GM19395 (cell line): ENCODE results near the gene TMEM37.
A peak's percentile ranks its signal among the peaks of the same experiment; 100 is the strongest.
"Not testable (repeated sequence)": the region's sequence is repeated elsewhere in the genome, so short reads cannot be mapped to it uniquely, and the experiment has no call there.

ENCODE experiments used
- ATAC-seq: cut with Tn5 transposase; IDR thresholded peaks from one replicate; pipeline ENCODE4 v1.9.1; 2021; ENCODE audit warnings: mild to moderate bottlenecking, moderate library complexity; ENCODE audit not compliant: unreplicated experiment

Gene TMEM37, protein sequence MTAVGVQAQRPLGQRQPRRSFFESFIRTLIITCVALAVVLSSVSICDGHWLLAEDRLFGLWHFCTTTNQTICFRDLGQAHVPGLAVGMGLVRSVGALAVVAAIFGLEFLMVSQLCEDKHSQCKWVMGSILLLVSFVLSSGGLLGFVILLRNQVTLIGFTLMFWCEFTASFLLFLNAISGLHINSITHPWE

DNA sequence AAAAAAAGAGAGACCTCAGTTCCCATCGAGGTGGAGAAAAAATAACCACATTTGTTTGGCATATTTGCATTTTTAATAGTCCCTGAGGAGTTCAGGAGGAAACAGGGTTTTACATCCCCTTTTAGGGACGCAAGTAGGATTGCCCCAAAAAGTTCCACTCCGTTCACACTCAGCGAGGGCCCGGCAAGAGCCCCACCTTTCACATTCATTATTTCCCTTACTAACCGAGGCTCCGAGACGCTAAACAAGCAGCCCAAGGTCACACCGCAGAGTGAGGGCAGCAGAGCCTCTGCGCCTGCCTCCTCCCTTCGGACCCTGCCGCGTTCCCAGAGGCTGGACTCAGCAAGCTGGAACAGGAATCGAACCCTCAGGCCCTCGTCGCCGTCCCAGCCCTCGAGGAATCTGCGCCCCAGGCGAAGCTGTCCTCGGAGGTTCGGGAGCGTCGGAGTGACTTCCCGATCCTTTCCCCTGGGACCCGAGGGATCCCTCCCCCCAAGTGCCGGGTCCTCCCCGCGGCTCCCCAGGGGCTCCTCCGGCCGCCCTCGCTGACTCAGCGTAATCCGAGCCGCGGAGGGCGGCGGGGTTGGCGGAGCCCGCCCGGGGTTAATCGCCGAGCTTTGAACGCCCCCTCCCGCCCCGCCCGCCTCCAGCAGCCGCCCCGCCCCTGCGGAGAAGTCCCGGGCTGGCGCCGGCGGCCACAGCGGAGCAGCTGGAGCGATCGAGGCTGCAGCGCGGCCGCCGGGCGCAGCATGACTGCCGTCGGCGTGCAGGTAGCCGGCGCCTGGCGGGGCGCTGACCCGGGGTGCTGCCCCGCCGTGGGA, at the start of gene TMEM37:
Gene TMEM37 (plus strand): TSS at position 700 of the 821 bp plus-strand sequence. CDS start 50 bp downstream, at position 750.
- peak; percentile 69 for ATAC-seq

DNA sequence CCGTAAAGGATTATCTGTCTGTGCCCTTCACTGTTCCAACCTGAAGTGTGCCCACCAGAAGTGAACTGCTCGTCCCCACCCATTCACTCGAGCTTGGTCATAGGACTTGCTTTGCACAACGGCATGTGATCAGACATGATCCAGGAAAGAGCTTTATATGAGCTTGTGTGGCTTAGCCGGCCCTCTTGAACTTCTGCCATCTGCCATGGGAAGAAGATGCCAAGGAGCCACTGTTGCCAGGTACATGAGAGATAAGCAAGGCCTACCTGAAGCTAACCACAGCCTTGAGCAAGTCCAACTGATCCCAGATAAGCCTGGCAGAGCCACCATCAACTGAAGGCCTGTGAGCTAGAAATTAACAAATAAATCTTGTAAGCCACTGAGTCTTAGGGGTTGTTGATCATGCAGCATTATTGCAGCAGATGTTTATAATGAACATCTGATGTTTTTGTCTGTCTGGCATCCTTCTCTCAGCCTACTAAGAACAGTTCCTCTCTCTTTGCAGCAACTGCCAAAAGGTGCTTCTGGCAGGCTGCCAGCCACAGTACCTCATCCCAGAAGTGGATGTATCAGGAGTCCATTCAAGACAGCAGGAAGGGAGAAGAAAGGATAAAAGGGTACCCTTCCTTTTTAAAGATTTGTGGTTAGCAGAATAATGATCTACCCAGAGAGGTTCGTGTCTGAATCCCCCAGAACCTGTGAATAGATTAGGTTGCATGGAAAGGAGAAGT, 48.1 kb upstream of the TMEM37 start:
- ATAC-seq = no peak

DNA sequence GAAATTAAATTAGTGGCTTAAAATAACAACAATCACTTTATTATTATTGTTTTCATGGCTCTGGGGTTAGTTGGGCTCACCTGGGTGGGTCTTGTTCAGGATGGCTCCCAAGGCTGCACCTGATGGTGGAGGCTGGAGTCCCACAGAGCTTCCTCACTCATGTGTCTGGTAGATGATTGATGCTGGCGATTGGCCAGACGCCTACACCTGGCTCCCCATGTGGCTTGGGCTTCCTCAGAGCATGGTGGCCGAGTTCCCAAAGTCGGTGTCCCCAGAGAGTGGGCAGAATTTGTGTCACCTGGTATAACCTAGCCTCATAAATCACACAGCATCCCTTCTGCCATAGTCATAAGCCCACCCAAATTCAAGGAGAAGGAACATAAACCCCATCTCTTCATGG, 46.7 kb upstream of the TMEM37 start:
- ATAC-seq = no peak

DNA sequence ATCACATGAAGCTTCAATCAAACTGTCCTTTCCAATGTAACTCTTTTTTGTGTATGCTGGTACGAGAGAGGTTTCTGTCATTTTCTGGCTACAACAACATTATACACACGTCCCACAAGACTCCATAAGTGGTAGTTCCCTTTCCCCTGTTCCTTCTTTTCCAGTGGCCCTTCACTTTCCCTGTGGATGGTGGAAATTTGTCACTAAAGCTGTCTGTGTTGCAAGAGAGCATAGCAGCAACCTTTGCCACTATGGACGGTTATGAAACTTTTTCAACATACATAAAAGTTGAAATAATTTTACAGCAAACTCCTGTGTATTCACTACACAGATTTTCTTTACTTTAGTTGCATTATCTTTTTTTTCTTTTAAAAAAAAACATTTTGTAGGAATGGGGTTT, 46.2 kb upstream of the TMEM37 start:
- ATAC-seq = no peak

DNA sequence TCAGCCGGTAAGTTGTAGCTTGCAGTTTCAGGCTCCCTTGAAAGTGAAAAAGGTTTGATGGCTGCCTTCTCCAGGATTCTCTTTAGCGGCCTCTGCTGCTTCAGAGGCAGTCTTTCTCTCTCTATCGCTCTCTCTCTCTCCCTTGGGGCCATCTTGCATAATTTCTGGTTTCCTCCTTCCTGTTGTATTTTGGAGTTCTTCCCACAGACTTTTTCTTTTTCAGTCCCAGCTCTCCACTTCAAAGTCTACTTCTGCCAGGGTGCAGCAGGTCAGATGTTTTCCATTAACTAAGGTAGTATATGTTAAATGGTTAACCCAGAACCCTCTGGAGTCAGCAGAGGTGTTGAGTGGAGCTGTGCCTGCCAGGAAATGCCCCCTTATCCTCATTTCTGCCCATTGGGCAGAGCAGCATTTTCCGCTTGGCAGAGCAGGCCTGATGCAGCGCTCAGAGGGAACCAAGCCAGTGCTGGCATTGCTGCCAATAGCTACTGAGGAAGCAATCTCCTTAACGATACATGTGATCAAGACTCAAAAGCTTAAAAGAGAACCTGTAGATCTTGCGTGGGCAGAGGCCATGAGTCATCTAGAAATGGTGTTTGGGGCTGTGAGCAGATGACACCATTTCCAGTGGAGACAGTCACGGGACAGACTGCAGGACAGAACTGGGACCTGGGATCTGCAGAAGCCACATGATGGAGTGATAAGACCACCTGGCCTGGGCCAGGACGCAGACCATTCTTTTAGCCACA, 44.1 kb upstream of the TMEM37 start:
- peak; percentile 79 for ATAC-seq

DNA sequence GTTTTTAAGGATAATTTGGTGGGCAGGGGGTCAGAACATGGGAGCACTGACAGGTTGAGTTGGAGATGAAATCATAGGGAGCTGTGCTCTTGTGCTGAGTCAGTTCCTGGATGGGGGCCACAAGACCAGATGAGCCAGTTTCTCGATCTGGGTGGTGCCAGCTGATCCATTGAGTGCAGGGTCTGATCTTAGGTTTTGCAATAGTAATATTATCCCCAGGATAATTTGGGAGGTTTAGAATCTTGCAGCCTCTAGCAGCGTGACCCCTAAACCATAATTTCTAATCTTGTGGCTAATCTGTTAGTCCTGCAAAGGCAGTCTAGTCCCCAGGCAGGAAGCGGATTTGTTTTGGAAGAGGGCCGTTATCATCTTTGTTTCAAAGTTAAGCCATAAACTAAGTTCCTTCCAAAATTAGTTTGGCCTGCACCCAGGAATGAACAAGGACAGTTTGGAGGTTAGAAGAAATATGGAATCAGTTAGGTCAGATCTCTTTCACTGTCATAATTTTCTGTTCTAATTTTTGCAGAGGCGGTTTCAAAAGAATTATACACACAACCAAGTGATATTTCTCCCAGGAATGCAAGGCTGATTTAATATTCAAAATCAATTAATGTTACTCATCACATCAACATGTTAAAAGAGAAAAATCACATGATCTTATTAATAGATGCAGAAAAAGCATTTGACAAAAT, 41.9 kb upstream of the TMEM37 start:
- no peak for ATAC-seq

DNA sequence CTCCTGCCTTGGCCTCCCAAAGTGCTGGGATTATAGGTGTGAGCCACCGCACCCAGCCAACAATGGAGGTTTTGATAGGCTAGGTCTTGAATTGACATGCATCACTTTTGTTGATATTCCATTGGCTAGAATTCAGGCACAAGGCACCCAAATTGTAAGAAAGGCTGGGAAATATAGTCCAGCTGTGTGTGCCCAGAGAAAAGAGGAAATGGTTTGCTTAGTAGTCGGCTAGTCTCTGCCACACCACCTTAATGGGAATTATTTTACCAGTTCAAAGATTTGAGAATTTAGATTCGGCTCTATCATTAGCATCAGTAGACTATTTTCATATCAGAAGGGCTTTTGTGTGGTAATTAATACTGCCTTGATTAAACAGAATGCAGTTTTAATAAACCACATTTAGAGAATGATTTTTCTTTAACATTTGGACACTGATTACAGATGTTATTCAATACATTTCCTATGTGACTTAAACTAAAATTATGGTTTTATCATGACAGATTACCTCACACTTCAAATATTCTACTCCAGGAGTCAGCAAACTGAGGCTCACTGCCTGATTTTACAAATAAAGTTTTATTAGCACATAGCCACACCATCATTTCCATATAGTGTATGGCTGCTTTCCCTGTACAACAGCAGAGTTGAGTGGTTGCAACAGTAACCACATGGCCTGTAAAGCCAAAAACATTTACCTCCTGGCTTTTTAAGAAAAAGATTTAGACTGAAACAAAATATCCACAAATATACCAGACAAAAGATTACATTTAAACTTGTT, 37.5 kb upstream of the TMEM37 start:
- ATAC-seq = no peak

DNA sequence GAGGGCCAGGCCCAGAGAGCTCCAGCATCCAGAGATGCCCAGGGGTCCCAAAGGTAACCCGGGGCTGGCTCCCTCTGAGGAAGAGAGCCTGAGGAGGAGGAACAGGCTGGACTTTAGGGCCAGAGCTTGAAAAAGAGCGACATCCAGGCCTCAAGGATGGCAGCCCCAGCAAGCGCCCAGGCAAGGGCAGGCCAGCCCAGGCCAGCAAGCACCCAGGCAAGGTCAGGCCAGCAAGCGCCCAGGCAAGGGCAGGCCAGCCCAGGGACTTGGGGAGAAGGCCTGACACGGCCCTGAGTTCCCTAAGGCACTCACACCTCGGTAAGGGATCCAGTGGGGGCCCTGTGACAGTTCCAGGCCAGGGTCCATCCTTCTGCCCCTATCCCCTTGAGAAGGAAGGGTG, 34.5 kb upstream of the TMEM37 start:
- no peak for ATAC-seq

DNA sequence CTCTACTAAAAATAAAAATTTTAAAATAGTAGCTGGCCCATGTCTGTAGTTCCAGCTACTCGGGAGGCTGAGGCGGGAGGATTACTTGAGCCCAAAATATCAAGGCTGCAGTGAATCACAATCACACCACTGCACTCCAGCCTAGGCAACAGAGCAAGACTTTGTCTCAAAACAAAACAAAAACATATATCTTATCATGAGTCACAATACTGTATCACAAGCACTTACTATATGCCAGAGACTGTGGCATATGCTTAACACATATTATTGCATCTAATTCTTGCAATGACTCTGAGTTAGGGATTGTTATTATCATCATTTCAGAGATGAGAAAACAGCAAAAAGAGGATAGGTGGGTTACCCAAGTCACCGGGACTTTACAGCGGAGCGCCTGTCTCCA, 29.5 kb upstream of the TMEM37 start:
- no peak for ATAC-seq

DNA sequence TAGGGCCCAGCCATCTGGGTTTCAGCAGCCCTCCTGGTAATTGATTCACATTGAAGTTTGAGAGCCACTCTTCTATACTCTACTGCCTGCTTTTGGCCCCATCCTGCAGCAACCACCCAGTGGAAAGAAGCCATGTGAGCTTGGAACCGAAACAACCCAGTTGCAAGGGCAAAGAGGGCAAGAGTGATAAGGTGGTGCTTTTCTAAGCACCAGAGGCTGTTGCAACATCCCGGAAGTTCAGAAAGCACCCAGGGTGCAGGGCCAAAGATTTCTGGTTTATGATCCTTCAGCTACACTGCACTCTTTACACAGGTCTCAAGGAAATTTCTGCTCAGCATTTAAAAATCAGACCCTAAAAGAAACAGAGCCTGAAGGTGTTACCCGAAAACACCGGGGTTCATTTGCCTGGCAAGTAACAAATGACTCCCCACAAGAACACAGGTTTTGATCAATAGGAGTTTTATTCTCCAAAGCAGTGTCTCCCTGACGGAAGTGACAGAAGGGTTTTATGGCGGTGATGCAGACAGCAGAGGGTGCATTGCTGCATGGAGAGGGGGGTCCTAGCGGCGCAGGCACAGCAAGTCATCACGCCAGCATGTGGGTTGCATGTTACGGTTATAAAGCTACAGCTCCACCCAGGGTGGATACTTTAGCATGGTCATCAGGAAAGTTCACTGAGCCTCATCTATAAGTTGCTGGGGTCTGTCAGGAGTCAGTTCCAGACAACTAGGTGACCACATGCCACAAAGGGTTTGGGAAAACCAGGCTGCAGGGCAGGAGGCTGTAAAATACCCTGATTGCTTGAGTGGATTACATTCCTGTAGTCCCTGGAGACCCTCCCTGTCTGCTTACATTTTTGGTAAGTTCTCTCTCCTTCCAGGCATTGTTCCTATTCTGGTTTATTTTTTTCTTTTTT, 28.8 kb upstream of the TMEM37 start:
- ATAC-seq = no peak

DNA sequence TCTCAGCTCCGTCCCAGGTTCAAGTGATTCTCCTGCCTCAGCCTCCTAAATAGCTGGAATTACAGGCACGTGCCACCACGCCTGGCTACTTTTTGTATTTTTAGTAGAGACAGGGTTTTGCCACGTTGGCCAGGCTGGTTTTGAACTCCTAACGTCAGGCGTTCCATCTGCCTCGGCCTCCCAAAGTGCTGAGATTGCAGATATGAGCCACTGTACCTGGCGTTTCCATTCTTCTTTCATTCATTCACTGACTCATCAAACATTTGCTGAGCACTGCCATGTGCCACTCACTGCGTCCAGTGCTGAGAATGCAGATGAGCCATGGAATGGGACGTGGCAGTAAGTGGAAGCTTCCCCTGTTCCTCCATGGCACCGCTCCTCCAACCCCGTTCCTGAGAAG, 28.0 kb upstream of the TMEM37 start:
- ATAC-seq = not testable (repeated sequence)

DNA sequence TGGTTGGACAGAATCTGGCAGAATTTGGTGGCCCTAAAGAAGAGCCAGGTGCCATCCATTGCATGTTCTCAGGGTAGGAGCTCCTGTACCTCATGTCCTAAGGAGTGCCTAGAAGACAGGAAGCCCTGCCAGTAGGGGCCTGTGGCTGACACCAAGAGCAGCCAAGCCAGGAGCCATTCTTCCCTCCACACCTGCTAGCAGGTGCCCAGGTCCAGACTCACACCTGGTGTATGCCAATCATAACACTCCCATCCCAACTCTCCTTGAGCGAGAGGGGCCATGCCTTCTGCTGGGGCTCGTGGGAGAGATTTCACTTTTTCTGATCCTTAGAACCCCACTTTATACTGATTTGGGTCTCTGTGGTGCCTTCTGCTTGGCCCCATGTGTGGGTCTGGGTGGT, 26.5 kb upstream of the TMEM37 start:
- no peak for ATAC-seq

DNA sequence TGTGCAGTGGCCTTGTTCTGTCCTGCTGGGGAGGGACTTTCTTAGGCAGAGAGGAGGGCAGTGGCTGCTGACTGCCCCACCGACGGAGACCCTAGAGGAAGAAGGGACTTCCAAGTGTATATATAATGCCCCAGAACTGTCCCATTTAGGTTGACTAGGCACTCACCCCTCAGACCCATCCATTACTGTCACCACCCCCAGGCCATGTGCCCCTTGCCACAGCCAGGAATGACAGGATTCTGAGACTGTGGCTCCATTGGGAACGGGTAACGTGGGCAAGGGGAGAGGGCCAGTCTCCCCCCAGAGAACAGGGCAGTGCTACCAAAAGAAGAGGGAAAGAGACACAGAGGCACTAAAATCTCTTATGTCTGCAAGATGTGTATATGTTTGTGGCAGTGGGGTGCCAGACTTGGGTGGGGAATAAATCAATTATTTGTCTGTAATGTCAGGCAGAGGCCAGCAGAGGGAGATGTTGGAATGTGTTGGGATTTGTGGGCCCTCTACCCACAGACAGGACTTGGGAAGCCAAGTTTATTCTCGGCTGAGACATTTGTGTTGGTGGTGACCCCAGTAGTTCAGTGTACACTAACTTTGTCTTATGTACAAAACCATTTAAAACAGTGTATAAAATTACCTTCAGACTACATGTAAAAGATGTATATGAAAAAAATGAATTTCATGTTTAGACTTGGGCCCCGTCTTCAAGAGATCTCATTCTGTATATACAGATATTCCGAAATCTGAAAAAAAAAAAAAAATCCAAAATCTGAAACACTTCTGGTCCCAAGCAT, 24.0 kb upstream of the TMEM37 start:
- peak; percentile 56 for ATAC-seq

DNA sequence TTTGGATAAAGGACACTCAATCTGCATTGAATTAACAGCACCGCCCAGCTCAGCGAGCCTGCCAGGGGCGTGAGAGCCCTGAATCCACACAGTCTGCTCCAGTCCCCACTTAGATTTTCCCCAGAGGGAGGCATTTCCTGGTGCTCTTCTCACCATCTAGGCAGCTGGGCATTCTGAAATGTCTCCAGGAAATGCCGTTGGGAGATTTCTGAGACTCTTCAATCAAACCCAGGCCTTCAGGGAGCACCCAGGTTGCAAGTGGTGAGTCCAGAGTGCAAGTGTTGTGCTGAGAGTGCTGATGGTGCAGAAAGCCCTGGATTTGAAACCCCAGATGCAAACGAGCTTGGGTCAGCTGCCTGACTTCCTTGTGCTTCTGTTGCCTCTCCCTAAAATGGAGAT, 23.4 kb upstream of the TMEM37 start:
- no peak for ATAC-seq

DNA sequence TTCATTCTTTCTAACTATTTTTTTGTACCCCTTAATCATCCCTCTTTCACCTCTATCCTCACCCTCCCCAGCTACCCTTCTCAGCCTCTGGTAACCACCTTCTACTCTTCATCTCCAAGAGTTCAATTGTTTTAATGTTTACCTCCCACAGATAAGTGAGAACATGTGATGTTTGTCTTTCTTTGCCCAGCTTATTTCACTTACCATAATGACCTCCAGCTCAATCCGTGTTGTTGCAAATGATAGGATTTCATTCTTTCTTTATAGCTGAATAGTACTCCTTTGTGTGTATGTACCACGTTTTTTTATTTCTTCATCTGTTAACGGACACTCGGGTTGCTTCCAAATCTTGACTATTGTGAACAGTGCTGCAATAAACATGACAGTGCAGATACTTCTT, 22.1 kb upstream of the TMEM37 start:
- ATAC-seq = no peak

DNA sequence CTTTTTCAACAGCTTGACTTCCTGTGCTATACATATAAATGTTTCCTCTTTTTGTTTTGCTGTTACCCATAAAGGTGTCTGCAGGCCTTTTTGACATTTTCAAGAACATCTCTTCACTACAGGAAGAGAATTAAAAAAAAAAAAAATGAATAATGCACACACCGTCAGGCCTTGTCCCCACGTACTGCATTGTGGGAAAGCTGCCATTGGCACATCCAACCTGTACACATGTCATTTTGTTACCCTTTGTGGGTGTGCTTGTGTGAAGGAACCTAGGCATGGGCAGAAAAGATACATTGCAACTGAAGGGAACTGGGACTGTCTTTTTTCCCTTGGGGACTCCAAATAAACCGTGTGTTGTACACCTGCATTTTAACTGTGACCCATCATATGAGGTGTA, 16.8 kb upstream of the TMEM37 start:
- ATAC-seq = no peak

DNA sequence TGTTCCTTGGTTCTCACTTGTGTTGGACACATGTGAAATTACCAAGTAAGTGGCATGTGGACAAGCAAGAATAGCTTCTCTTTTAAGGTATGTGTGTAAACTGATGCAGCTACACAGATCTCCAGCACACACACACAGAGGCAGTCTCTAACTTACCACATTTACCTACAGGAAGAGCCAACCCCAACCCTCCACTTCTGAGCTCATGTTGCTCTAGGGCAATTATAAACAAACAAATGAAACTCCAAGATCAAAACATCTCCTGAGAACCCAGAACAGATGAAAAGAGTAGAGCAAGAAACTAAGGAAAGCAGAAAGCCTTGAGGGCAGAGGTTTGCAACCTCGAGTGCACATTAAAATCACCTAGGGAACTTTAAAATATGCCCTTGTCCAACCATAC, 16.0 kb upstream of the TMEM37 start:
- ATAC-seq = no peak

DNA sequence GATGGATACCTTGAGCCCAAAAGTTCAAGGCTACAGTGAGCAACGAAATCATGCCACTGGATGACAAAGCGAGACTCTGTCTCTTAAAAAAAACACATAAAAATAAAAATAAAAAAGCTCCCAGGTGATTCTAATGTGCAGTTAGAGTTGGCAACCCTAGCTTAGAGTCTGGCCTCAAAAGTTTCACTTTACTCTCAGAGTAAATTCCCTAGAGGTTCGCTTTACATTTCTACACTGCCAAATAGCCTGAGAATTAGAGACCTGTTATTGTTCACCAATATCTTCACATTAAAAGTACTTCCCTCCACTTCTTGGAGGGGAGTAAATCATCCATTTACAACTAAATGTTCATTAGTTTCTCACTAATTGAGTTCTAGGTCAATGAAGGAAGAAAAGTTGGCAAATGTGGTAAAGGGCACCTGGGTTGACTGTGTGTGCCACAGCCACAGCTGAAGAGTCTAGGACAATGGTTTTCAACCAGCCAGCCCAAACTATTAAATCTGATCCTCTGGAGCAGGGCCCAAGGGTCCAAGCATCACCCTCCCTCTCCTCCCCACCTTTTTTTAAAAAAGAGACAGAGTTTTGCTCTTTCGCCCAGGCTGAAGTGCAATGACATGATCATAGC, 15.2 kb upstream of the TMEM37 start:
- ATAC-seq = no peak
